Astrocyte (in vitro differentiated cells and primary cell): ENCODE results near the gene MSLN. TPM values are rescaled to one million over a fixed set of nuclear protein-coding genes. Genes with fewer than 3 reads are reported as not detected.

Source experiments
- DNase-seq: peaks from one replicate; pipeline ENCODE4 v3.0.0-alpha.2; 2010; ENCODE audit warnings: low read depth
- FAIRE-seq: peaks from 2 replicates; lab custom pipeline; 2011; peaks lifted over from hg19 to GRCh38; lab: Jason Lieb, UNC
- H2AFZ ChIP-seq: 2 replicates; pipeline ENCODE4 v1.6.0; 2012; ENCODE audit warnings: low read depth, low read length, inconsistent platforms
- H3K27ac ChIP-seq: 2 replicates; pipeline ENCODE4 v1.5.1; 2011; ENCODE audit warnings: low read depth, low read length, inconsistent platforms
- H3K27me3 ChIP-seq: 2 replicates; pipeline ENCODE4 v1.6.0; 2011; ENCODE audit warnings: low read length, inconsistent platforms; ENCODE audit not compliant: insufficient read depth
- H3K36me3 ChIP-seq: 2 replicates; pipeline ENCODE4 v1.5.1; 2011; ENCODE audit warnings: low read length, inconsistent platforms; ENCODE audit not compliant: insufficient read depth
- H3K4me1 ChIP-seq: 2 replicates; pipeline ENCODE4 v1.5.1; 2011; ENCODE audit warnings: low read length, inconsistent platforms; ENCODE audit not compliant: insufficient read depth
- H3K4me2 ChIP-seq: 2 replicates; pipeline ENCODE4 v1.6.0; 2012; ENCODE audit warnings: low read length, inconsistent platforms
- H3K4me3 ChIP-seq: 2 replicates; pipeline ENCODE4 v1.5.1; 2011; ENCODE audit warnings: low read depth, mild to moderate bottlenecking, low read length, inconsistent platforms; ENCODE audit not compliant: insufficient read depth
- H3K79me2 ChIP-seq: 2 replicates; pipeline ENCODE4 v1.6.0; 2012; ENCODE audit warnings: mild to moderate bottlenecking, low read length, inconsistent platforms; ENCODE audit not compliant: insufficient read depth
- H3K9ac ChIP-seq: 2 replicates; pipeline ENCODE4 v1.6.0; 2012; ENCODE audit warnings: mild to moderate bottlenecking, low read length, inconsistent platforms
- H3K9me3 ChIP-seq: 2 replicates; pipeline ENCODE4 v1.5.1; 2012; ENCODE audit warnings: low read depth, mild to moderate bottlenecking, low read length, inconsistent platforms; ENCODE audit not compliant: insufficient read depth
- H4K20me1 ChIP-seq: 2 replicates; pipeline ENCODE4 v1.6.0; 2012; ENCODE audit warnings: low read length, inconsistent platforms; ENCODE audit not compliant: insufficient read depth
- H3K27ac Mint-ChIP-seq: one replicate; pipeline ENCODE4 v1.8.0; 2021; ENCODE audit warnings: mild to moderate bottlenecking, mixed read lengths; ENCODE audit not compliant: unreplicated experiment
- H3K27me3 Mint-ChIP-seq: one replicate; pipeline ENCODE4 v1.8.0; 2021; ENCODE audit warnings: low read depth, mixed read lengths; ENCODE audit not compliant: unreplicated experiment
- H3K36me3 Mint-ChIP-seq: one replicate; pipeline ENCODE4 v1.8.0; 2021; ENCODE audit warnings: low read depth, mixed read lengths; ENCODE audit not compliant: unreplicated experiment
- H3K4me1 Mint-ChIP-seq: one replicate; pipeline ENCODE4 v1.8.0; 2021; ENCODE audit warnings: low read depth, mixed read lengths; ENCODE audit not compliant: unreplicated experiment
- H3K4me3 Mint-ChIP-seq: one replicate; pipeline ENCODE4 v1.8.0; 2021; ENCODE audit warnings: mild to moderate bottlenecking, moderate library complexity, mixed read lengths; ENCODE audit not compliant: unreplicated experiment
- H3K9me3 Mint-ChIP-seq: one replicate; pipeline ENCODE4 v1.8.0; 2021; ENCODE audit warnings: mild to moderate bottlenecking, mixed read lengths; ENCODE audit not compliant: unreplicated experiment
- EZH2 ChIP-seq: IDR thresholded peaks from 2 replicates; pipeline ENCODE4 v1.6.1; 2012; ENCODE audit warnings: mild to moderate bottlenecking, low read length, inconsistent platforms; ENCODE audit not compliant: insufficient read depth
- total RNA-seq: library from RNA; stranded (reverse); gene quantifications from 2 replicates; pipeline ENCODE4 v1.2.1, GENCODE V29; 2021
- TF ChIP-seq, protein P1 (sequence below): IDR thresholded peaks from 2 replicates; pipeline ENCODE4 v1.5.1; 2011; ENCODE audit warnings: low read depth, mild to moderate bottlenecking, inconsistent platforms, low read length, moderate library complexity; ENCODE audit not compliant: insufficient read depth

The MSLN gene
- total RNA-seq, 1 donor from 2014 or later: not detected

DNA sequence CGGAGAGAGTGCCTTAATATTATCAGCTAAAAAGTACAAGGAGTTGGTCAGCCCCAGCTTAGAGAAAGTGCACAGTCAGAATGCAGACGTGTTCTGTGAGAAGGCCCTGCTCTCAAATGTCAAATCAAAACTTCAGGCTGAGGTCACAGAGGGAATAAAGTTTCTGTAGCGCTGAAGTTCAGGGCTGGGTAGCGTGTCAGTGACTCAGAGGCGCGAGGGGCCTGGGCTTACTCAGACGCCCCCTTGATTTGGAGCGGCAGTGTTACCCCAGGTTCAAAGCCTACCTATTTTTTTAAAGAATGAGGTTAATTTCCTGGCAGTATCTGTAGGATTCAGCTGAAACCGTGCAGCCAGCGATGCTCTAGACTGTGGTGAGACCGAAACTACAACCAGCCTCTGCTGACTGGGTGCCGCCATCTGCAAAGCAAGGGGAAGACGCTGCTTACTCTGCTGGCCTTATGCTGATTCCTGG, 24.5 kb upstream of the MSLN start:
- H3K36me3 Mint-ChIP-seq: peaks cover 15% of the 10 kb centered on the region
- H3K36me3 ChIP-seq: peaks cover 6% of the 10 kb centered on the region

DNA sequence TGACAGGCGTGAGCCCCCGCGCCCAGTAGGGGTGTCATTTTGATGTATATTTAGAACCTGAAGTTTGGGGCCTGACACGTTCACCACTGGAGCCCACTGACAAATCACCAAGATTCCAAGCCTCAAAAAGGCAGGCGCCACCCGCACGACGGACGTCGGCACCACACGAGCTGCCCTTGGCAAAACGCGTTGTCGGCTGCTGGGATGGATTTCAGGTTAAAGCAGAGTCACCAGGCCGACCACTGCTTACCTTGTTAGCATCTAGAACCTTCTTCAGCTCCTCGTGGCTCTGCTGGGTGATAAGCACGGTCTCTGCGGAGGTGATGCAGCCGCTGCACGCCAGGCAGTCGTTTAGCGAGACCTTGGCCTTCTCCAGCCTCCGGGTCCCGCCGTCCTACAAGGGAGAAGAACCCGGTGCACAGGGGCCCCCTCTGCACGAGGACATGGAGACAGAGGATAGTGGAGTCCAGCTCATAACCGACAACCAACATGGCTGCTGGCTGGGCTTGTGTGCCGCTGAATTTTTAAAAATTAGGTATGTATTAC, 23.5 kb upstream of the MSLN start:
- Mint-ChIP-seq H3K27ac (no peak overlapping the region), H3K4me1 (peaks cover 2% of the 10 kb centered on the region), H3K9me3 (no peaks in the 10 kb centered on the region), H3K4me3 (no peak overlapping the region), H3K36me3 (peaks cover 15% of the 10 kb centered on the region), H3K27me3 (no peaks in the 10 kb centered on the region)
- Histone ChIP-seq H3K9ac (no peak overlapping the region), H2AFZ (no peak overlapping the region), H3K36me3 (peaks cover 6% of the 10 kb centered on the region), H3K4me1 (peaks cover 9% of the 10 kb centered on the region), H3K79me2 (peaks cover 11% of the 10 kb centered on the region), H4K20me1 (peaks cover 5% of the 10 kb centered on the region), H3K27me3 (no peaks in the 10 kb centered on the region), H3K4me2 (no peak overlapping the region), H3K4me3 (no peak overlapping the region), H3K27ac (no peak overlapping the region), H3K9me3 (no peaks in the 10 kb centered on the region)
- DNase-seq: no peak
- no peak for FAIRE-seq
- TF ChIP-seq, protein P1, sequence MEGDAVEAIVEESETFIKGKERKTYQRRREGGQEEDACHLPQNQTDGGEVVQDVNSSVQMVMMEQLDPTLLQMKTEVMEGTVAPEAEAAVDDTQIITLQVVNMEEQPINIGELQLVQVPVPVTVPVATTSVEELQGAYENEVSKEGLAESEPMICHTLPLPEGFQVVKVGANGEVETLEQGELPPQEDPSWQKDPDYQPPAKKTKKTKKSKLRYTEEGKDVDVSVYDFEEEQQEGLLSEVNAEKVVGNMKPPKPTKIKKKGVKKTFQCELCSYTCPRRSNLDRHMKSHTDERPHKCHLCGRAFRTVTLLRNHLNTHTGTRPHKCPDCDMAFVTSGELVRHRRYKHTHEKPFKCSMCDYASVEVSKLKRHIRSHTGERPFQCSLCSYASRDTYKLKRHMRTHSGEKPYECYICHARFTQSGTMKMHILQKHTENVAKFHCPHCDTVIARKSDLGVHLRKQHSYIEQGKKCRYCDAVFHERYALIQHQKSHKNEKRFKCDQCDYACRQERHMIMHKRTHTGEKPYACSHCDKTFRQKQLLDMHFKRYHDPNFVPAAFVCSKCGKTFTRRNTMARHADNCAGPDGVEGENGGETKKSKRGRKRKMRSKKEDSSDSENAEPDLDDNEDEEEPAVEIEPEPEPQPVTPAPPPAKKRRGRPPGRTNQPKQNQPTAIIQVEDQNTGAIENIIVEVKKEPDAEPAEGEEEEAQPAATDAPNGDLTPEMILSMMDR: no peak
- TF ChIP-seq EZH2: no peak

More for the DNA sequence above, 24.5 kb upstream of the MSLN start:
- Histone ChIP-seq H3K27ac (no peak overlapping the region), H3K4me1 (peaks cover 9% of the 10 kb centered on the region), H3K79me2 (peaks cover 11% of the 10 kb centered on the region), H4K20me1 (peaks cover 5% of the 10 kb centered on the region), H2AFZ (no peak overlapping the region), H3K4me2 (no peak overlapping the region), H3K9me3 (no peaks in the 10 kb centered on the region), H3K27me3 (no peaks in the 10 kb centered on the region), H3K9ac (no peak overlapping the region), H3K4me3 (no peak overlapping the region)
- Mint-ChIP-seq H3K4me3 (no peak overlapping the region), H3K4me1 (peaks cover 2% of the 10 kb centered on the region), H3K27ac (no peak overlapping the region), H3K9me3 (no peaks in the 10 kb centered on the region), H3K27me3 (no peaks in the 10 kb centered on the region)
- FAIRE-seq (no peak), DNase-seq (no peak)
- TF ChIP-seq, protein P1: no peak
- no peak for TF ChIP-seq EZH2
